ENCODE results near the gene SLC10A4. TPM values are rescaled to one million over a fixed set of nuclear protein-coding genes. Genes with fewer than 3 reads are reported as not detected.

Gene SLC10A4
- total RNA-seq, 4 donors from 2014 or later: 0.38 TPM; not detected in 3

DNA sequence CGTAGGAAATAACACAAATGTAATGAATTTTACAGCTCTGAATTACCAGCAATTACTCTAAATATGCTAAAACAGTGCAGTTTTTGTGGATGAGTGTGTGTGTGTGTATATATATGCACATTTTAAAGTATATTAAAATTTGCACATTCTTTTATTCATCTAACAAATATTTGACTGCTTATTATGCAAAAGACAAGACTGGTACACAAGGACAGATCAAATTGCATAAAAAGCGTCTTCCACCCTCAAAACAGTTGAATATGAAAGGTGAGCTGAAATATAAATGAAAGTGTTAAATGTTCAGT is 20.8 kb downstream of the SLC10A4 start:
- no peak overlapping the region for H3K27ac ChIP-seq
- intact Hi-C loops (cut with DNase I): no loop called here
- DNase-seq: no peak
- no peaks in the 10 kb centered on the region for H3K9me3 ChIP-seq
- no peaks in the 10 kb centered on the region for H3K27me3 ChIP-seq
- peaks cover 0 to 93% (median 0%) of the 10 kb centered on the region in 3 donors for H3K36me3 ChIP-seq
- no peaks in the 10 kb centered on the region for H3K4me1 ChIP-seq
- H3K4me3 ChIP-seq: no peak overlapping the region
- TF ChIP-seq, protein P1, sequence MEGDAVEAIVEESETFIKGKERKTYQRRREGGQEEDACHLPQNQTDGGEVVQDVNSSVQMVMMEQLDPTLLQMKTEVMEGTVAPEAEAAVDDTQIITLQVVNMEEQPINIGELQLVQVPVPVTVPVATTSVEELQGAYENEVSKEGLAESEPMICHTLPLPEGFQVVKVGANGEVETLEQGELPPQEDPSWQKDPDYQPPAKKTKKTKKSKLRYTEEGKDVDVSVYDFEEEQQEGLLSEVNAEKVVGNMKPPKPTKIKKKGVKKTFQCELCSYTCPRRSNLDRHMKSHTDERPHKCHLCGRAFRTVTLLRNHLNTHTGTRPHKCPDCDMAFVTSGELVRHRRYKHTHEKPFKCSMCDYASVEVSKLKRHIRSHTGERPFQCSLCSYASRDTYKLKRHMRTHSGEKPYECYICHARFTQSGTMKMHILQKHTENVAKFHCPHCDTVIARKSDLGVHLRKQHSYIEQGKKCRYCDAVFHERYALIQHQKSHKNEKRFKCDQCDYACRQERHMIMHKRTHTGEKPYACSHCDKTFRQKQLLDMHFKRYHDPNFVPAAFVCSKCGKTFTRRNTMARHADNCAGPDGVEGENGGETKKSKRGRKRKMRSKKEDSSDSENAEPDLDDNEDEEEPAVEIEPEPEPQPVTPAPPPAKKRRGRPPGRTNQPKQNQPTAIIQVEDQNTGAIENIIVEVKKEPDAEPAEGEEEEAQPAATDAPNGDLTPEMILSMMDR (IDR thresholded peaks at IDR 0.05): no peak
- no peak for TF ChIP-seq POLR2A (IDR thresholded peaks at IDR 0.05)
- WGBS, 2 donors: 90 to 96% methylated on average over 2 of the region's 2 CpGs

- H3K4me1 ChIP-seq: no peaks in the 10 kb centered on the region
- no peak for DNase-seq
- peaks cover 0 to 93% (median 0%) of the 10 kb centered on the region in 3 donors for H3K36me3 ChIP-seq
- H3K4me3 ChIP-seq: no peak overlapping the region
- H3K9me3 ChIP-seq: no peaks in the 10 kb centered on the region
- 84 to 85% methylated on average over 1 of the region's 1 CpG for WGBS, 2 donors
- no peak overlapping the region for H3K27ac ChIP-seq
- no peaks in the 10 kb centered on the region for H3K27me3 ChIP-seq
- TF ChIP-seq, protein P1 (IDR thresholded peaks at IDR 0.05): no peak
- TF ChIP-seq POLR2A (IDR thresholded peaks at IDR 0.05): no peak
- intact Hi-C loops (cut with DNase I): no loop called here
Observed at GRCh38 chr4:48504352-48504751, 21.2 kb downstream of the SLC10A4 start.

DNA sequence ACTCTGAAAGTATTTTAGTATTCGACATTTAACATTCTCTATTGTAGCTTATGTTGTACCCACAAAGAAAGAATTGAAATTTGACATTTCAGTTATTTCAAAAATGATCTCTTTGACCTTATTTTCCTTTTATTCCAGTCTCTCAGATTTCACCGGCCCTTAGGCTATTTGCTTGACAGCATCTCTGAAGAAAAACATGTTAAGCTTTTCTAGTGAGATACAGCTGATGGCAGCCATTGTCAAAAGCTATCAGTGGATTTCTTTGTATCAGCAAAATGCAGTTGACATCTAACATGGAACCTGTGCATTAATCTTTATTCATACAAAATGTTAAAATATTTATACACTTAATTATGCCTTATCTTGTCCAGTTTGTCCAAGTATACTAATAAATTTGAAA is 23.6 kb downstream of the SLC10A4 start:
- H3K4me3 ChIP-seq: no peak overlapping the region
- intact Hi-C loops (cut with DNase I): no loop called here
- peaks cover 0 to 93% (median 14%) of the 10 kb centered on the region in 3 donors for H3K36me3 ChIP-seq
- no peaks in the 10 kb centered on the region for H3K4me1 ChIP-seq
- H3K9me3 ChIP-seq: no peaks in the 10 kb centered on the region
- no peaks in the 10 kb centered on the region for H3K27me3 ChIP-seq
- 83 to 88% methylated on average over 2 of the region's 2 CpGs for WGBS, 2 donors
- DNase-seq: no peak
- TF ChIP-seq, protein P1 (IDR thresholded peaks at IDR 0.05): no peak
- no peak for TF ChIP-seq POLR2A (IDR thresholded peaks at IDR 0.05)
- no peak overlapping the region for H3K27ac ChIP-seq

DNA sequence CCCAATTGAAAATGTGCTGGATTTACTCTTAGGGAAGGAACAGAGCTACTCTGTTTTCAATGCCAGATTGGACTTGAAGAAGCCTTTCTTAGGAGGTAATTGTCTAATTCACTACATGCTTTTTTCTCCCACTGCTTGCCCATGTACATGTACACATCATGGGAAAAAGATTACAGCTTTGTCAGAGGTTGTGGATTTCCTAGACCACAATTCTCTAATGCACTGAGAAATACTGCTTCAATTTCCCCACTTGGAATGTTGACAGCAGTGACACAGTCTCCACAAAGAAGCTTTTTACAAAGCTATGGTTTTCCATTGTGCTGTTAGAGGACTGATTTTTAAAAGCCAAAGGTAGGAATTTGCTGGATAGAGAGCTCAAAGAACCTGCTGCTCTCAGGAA is 26.4 kb downstream of the SLC10A4 start:
- H3K4me3 ChIP-seq: no peak overlapping the region
- H3K36me3 ChIP-seq: peaks cover 4 to 98% (median 23%) of the 10 kb centered on the region in 3 donors
- no peaks in the 10 kb centered on the region for H3K9me3 ChIP-seq
- no peak for DNase-seq
- no peaks in the 10 kb centered on the region for H3K4me1 ChIP-seq
- H3K27me3 ChIP-seq: no peaks in the 10 kb centered on the region
- TF ChIP-seq, protein P1 (IDR thresholded peaks at IDR 0.05): no peak
- TF ChIP-seq POLR2A (IDR thresholded peaks at IDR 0.05): no peak
- no peak overlapping the region for H3K27ac ChIP-seq
- intact Hi-C loops (cut with DNase I): no loop called here

- no peak for DNase-seq
- WGBS, 2 donors: 94 to 95% methylated on average over 3 of the region's 3 CpGs
- Histone ChIP-seq H3K9me3 (no peaks in the 10 kb centered on the region), H3K4me1 (no peaks in the 10 kb centered on the region), H3K27ac (no peak overlapping the region), H3K27me3 (no peaks in the 10 kb centered on the region), H3K4me3 (no peak overlapping the region), H3K36me3 (peaks cover 20 to 100% (median 32%) of the 10 kb centered on the region in 3 donors)
- intact Hi-C loops (cut with DNase I): no loop called here
- TF ChIP-seq, protein P1 (IDR thresholded peaks at IDR 0.05): no peak
- no peak for TF ChIP-seq POLR2A (IDR thresholded peaks at IDR 0.05)
Observed at GRCh38 chr4:48518143-48518542, 35.0 kb downstream of the SLC10A4 start.
